Panc1 (cell line): ENCODE data around the gene AGO1. TPM values are rescaled to one million over a fixed set of nuclear protein-coding genes. Genes with fewer than 3 reads are reported as not detected.
A peak's percentile ranks its signal among the peaks of the same experiment; 100 is the strongest.

Experiments
- ATAC-seq: fragments of 200-7000 bp; cut with Tn5 transposase; 2 replicates; pipeline ENCODE4 v1.9.1; 2020; ENCODE audit warnings: mild to moderate bottlenecking, moderate library complexity
- BruUV-seq: library from RNA; stranded (reverse); fragments of 400-500 nt; replicated peaks from 2 replicates; lab custom pipeline; 2021; lab: Mats Ljungman, UMichigan
- CTCF ChIA-PET: fragments of 300-600 bp; sonication (Branson Sonifier 250); formaldehyde crosslinking; loops from one replicate; lab custom pipeline; 2022; ENCODE audit warnings: antibody characterized with exemption; lab: Charles Lee
- POLR2A ChIA-PET: fragments of 300-600 bp; sonication (Branson Sonifier 250); formaldehyde crosslinking; loops from one replicate; lab custom pipeline; 2022; ENCODE audit warnings: antibody characterized with exemption; lab: Charles Lee
- DNase-seq: peaks from one replicate; pipeline ENCODE4 v3.0.0-alpha.2; 2010; ENCODE audit warnings: low read depth, low spot score
- H3K27ac ChIP-seq: 2 replicates; pipeline ENCODE4 v1.5.1; 2011; ENCODE audit warnings: mild to moderate bottlenecking, low read length, inconsistent platforms
- H3K27me3 ChIP-seq: fragments of 200-500 bp; sonication (Bioruptor generic); 2 replicates; pipeline ENCODE4 v1.6.0; 2014; ENCODE audit warnings: low read length, inconsistent platforms; ENCODE audit not compliant: control insufficient read depth, insufficient read depth
- H3K36me3 ChIP-seq: fragments of 200-500 bp; sonication (Bioruptor generic); 2 replicates; pipeline ENCODE4 v1.5.1; 2014; ENCODE audit warnings: inconsistent platforms, mild to moderate bottlenecking, low read length, moderate library complexity; ENCODE audit not compliant: control insufficient read depth, insufficient read depth
- H3K4me1 ChIP-seq: 2 replicates; pipeline ENCODE4 v1.5.1; 2011; ENCODE audit warnings: inconsistent platforms, mild to moderate bottlenecking, low read length, moderate library complexity; ENCODE audit not compliant: control insufficient read depth, insufficient read depth
- H3K4me3 ChIP-seq, 2 experiments: 2 replicates each; pipeline ENCODE4 v1.5.1; 2011 to 2012; ENCODE audit warnings: low read depth in 2 of 2, low read length in 2 of 2, mild to moderate bottlenecking in 2 of 2, inconsistent platforms in 1 of 2, moderate library complexity in 1 of 2
- H3K9me3 ChIP-seq: fragments of 200-500 bp; sonication (Bioruptor generic); 2 replicates; pipeline ENCODE4 v1.5.1; 2014; ENCODE audit warnings: low read depth, mild to moderate bottlenecking, inconsistent platforms, low read length, moderate library complexity; ENCODE audit not compliant: control insufficient read depth, insufficient read depth
- POLR2AphosphoS5 ChIP-seq: IDR thresholded peaks from 2 replicates; pipeline ENCODE4 v1.6.1; 2012; ENCODE audit warnings: mild to moderate bottlenecking, low read depth, low read length, moderate library complexity
- SIN3A ChIP-seq: IDR thresholded peaks from 2 replicates; pipeline ENCODE4 v1.6.1; 2012; ENCODE audit warnings: low read depth, mild to moderate bottlenecking, low read length, moderate library complexity, borderline replicate concordance; ENCODE audit not compliant: insufficient read depth
- TCF7L2 ChIP-seq: IDR thresholded peaks from 2 replicates; pipeline ENCODE4 v1.6.1; 2011; ENCODE audit warnings: mild to moderate bottlenecking, low read depth, low read length, inconsistent platforms
- in situ Hi-C: cut with HindIII; loops from 2 replicates; pipeline ENCODE4 v1.10.0; 2016; ENCODE audit warnings: low sequenced_read_pairs, low pct_unique_long_range_greater_than_20kb
- intact Hi-C: fragments of 100-400 bp; cut with micrococcal nuclease; formaldehyde crosslinking; loops from one replicate; pipeline ENCODE4 v1.10.0; 2022; ENCODE audit not compliant: unreplicated experiment
- total RNA-seq: library from RNA; stranded (reverse); gene quantifications from one replicate; pipeline ENCODE4 v1.2.1, GENCODE V29; 2021; ENCODE audit not compliant: unreplicated experiment
- TF ChIP-seq, protein P1 (sequence below), 2 experiments: IDR thresholded peaks; 2 replicates each; pipeline ENCODE4 v1.6.1; 2011 to 2012; ENCODE audit warnings: low read depth in 2 of 2, control low read depth in 1 of 2, low read length in 1 of 2, mild to moderate bottlenecking in 1 of 2, moderate library complexity in 1 of 2; ENCODE audit not compliant: insufficient read depth in 1 of 2
- TF ChIP-seq, protein P2 (sequence below): fragments of 450-650 bp; IDR thresholded peaks from 2 replicates; pipeline ENCODE4 v1.5.1; 2017; ENCODE audit warnings: mild to moderate bottlenecking

Gene AGO1
- total RNA-seq, 1 experiment from 2014 or later, result 40.1 TPM

DNA sequence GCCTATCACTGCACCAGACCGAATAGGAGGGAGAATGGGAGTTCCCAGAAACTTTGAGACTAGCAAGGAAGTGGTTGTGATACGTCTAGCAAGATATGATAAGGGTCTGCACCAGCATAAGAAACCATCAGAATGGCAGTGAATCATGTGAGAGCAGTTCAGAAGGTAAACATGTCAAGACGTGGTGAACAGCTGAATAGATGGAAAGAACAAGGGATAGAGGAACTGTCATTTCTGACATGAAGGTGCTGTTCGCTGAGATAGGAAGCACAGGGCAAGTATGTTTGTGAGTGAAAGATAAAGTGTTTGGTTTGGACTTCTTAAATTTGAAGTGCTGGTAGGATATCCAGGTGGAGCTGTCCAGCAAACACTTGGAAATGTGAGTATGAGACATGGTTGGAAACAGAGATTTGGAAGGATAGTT is 1.1 kb upstream of the AGO1 start:
- DNase-seq (no peak), ATAC-seq (no peak)
- TF ChIP-seq, protein P1, sequence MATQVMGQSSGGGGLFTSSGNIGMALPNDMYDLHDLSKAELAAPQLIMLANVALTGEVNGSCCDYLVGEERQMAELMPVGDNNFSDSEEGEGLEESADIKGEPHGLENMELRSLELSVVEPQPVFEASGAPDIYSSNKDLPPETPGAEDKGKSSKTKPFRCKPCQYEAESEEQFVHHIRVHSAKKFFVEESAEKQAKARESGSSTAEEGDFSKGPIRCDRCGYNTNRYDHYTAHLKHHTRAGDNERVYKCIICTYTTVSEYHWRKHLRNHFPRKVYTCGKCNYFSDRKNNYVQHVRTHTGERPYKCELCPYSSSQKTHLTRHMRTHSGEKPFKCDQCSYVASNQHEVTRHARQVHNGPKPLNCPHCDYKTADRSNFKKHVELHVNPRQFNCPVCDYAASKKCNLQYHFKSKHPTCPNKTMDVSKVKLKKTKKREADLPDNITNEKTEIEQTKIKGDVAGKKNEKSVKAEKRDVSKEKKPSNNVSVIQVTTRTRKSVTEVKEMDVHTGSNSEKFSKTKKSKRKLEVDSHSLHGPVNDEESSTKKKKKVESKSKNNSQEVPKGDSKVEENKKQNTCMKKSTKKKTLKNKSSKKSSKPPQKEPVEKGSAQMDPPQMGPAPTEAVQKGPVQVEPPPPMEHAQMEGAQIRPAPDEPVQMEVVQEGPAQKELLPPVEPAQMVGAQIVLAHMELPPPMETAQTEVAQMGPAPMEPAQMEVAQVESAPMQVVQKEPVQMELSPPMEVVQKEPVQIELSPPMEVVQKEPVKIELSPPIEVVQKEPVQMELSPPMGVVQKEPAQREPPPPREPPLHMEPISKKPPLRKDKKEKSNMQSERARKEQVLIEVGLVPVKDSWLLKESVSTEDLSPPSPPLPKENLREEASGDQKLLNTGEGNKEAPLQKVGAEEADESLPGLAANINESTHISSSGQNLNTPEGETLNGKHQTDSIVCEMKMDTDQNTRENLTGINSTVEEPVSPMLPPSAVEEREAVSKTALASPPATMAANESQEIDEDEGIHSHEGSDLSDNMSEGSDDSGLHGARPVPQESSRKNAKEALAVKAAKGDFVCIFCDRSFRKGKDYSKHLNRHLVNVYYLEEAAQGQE (IDR thresholded peaks at IDR 0.05; ENCODE audit: insufficient read depth in 1 of 2, low read depth in 2 of 2, low read length in 1 of 2), result peak; percentile 73 to 79; a peak in 3 of 4 replicates
- no peak for TF ChIP-seq POLR2AphosphoS5
- intact Hi-C loops (no loop called here), in situ Hi-C loops (no loop called here)
- H3K9me3 ChIP-seq, result no peaks in the 10 kb centered on the region
- no peak overlapping the region for H3K4me3 ChIP-seq
- ChIA-PET POLR2A (interaction anchor here (0.5 kb wide), 1 partner anchor 470 kb away, joined by 3 read pairs; no protein-coding TSS in a partner anchor), CTCF (interaction anchor here (0.6 kb wide), 1 partner anchor 25 kb away, joined by 6 read pairs; no protein-coding TSS in a partner anchor)
- H3K27ac ChIP-seq, result no peak overlapping the region
- BruUV-seq, result no TSS peak
- peaks cover 5% of the 10 kb centered on the region; the same call in 1 of the 2 replicates for H3K36me3 ChIP-seq
- H3K27me3 ChIP-seq, result no peaks in the 10 kb centered on the region
- H3K4me1 ChIP-seq, result peaks cover 16% of the 10 kb centered on the region

DNA sequence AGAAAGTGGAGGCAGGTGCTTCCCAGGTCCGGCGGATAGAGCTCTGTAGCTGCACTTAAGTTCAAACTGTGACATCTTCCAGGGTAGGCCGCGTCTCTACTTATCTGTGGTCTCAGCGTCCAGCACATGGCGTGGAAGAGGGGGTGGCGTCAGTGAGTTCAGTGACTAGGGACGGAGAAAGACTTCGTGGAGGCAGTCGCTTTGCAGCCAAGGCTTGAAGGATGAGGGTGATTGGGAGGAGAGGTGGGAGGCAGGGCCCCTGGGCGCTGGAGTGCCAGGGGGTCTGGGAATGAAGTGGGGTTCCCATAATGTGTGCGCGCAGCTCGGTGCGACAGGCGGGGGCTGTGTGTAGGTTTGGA is 444 bp upstream of the AGO1 start:
- peaks cover 5% of the 10 kb centered on the region; the same call in 1 of the 2 replicates for H3K36me3 ChIP-seq
- intact Hi-C loops (no loop called here), in situ Hi-C loops (no loop called here)
- H3K4me3 ChIP-seq, result peak overlapping the region; percentile 41 to 93
- ChIA-PET CTCF (no interaction called here), POLR2A (no interaction called here)
- no peaks in the 10 kb centered on the region for H3K27me3 ChIP-seq
- DNase-seq (no peak), ATAC-seq (peak; percentile 15; the same call in 1 of the 2 replicates)
- no peaks in the 10 kb centered on the region for H3K9me3 ChIP-seq
- H3K27ac ChIP-seq, result peak overlapping the region; percentile 54; the same call in 1 of the 2 replicates
- H3K4me1 ChIP-seq, result peaks cover 17% of the 10 kb centered on the region
- TF ChIP-seq, protein P1 (IDR thresholded peaks at IDR 0.05; ENCODE audit: insufficient read depth in 1 of 2, low read depth in 2 of 2, low read length in 1 of 2), result no peak
- TF ChIP-seq POLR2AphosphoS5, result no peak
- TF ChIP-seq, protein P2, sequence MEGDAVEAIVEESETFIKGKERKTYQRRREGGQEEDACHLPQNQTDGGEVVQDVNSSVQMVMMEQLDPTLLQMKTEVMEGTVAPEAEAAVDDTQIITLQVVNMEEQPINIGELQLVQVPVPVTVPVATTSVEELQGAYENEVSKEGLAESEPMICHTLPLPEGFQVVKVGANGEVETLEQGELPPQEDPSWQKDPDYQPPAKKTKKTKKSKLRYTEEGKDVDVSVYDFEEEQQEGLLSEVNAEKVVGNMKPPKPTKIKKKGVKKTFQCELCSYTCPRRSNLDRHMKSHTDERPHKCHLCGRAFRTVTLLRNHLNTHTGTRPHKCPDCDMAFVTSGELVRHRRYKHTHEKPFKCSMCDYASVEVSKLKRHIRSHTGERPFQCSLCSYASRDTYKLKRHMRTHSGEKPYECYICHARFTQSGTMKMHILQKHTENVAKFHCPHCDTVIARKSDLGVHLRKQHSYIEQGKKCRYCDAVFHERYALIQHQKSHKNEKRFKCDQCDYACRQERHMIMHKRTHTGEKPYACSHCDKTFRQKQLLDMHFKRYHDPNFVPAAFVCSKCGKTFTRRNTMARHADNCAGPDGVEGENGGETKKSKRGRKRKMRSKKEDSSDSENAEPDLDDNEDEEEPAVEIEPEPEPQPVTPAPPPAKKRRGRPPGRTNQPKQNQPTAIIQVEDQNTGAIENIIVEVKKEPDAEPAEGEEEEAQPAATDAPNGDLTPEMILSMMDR, result no peak
- no peak for TF ChIP-seq SIN3A
- TF ChIP-seq TCF7L2, result no peak
- no TSS peak for BruUV-seq
